H1 (cell line): ENCODE data around the gene FAM120A. TPM values are rescaled to one million over a fixed set of nuclear protein-coding genes. Genes with fewer than 3 reads are reported as not detected.

Experiments
- ASH2L ChIP-seq: fragments of 200-600, 300-600 bp; sonication (generic); IDR thresholded peaks from one replicate; pipeline ENCODE4 v1.7.1; 2017; ENCODE audit warnings: low read length
- CHD2 ChIP-seq: IDR thresholded peaks from 2 replicates; pipeline ENCODE4 v1.6.1; 2012; ENCODE audit warnings: low read length, improper control_type of control experiment
- E2F6 ChIP-seq: IDR thresholded peaks from 2 replicates; pipeline ENCODE4 v1.6.1; 2012; ENCODE audit warnings: inconsistent platforms
- EP300 ChIP-seq, 2 experiments: IDR thresholded peaks; 1 replicate in 1 of 2; 2 replicates in 1 of 2; pipeline ENCODE4 v1.6.1; 2011 to 2012; ENCODE audit warnings: low read depth in 2 of 2, low read length in 2 of 2, mild to moderate bottlenecking in 2 of 2, borderline replicate concordance in 1 of 2, inconsistent platforms in 1 of 2, moderate library complexity in 1 of 2
- EZH2 ChIP-seq: fragments of 200-600 bp; sonication (generic); IDR thresholded peaks from 2 replicates; pipeline ENCODE4 v1.7.1; 2012; ENCODE audit warnings: low read depth, mild to moderate bottlenecking, moderate library complexity, low read length, inconsistent platforms; ENCODE audit not compliant: severe bottlenecking
- GTF2F1 ChIP-seq: IDR thresholded peaks from 2 replicates; pipeline ENCODE4 v1.6.1; 2012; ENCODE audit warnings: low read depth, low read length, improper control_type of control experiment, borderline replicate concordance
- JUN ChIP-seq: IDR thresholded peaks from 2 replicates; pipeline ENCODE4 v1.6.1; 2011; ENCODE audit warnings: low read depth, mild to moderate bottlenecking, improper control_type of control experiment, low read length
- JUND ChIP-seq: IDR thresholded peaks from 2 replicates; pipeline ENCODE4 v1.6.1; 2011; ENCODE audit warnings: mild to moderate bottlenecking, improper control_type of control experiment, low read length
- KDM4A ChIP-seq: IDR thresholded peaks from one replicate; pipeline ENCODE4 v1.7.1; 2012; ENCODE audit warnings: low read depth, mild to moderate bottlenecking, moderate library complexity, low read length, inconsistent platforms; ENCODE audit not compliant: severe bottlenecking
- MAFK ChIP-seq: IDR thresholded peaks from 2 replicates; pipeline ENCODE4 v1.6.1; 2012; ENCODE audit warnings: low read depth, mild to moderate bottlenecking, improper control_type of control experiment, low read length
- POLR2AphosphoS5 ChIP-seq: IDR thresholded peaks from 2 replicates; pipeline ENCODE4 v1.6.1; 2011; ENCODE audit warnings: low read depth, low read length
- RBBP5 ChIP-seq: IDR thresholded peaks from 2 replicates; pipeline ENCODE4 v1.7.1; 2012; ENCODE audit warnings: low read depth, mild to moderate bottlenecking, inconsistent platforms, low read length, moderate library complexity, borderline replicate concordance
- SAP30 ChIP-seq: fragments of 300-600 bp; sonication (generic); IDR thresholded peaks from 2 replicates; pipeline ENCODE4 v1.7.1; 2012; ENCODE audit warnings: low read length, moderate library complexity, mild to moderate bottlenecking, inconsistent platforms; ENCODE audit not compliant: insufficient read depth, insufficient replicate concordance
- SRF ChIP-seq: IDR thresholded peaks from 2 replicates; pipeline ENCODE4 v1.6.1; 2011; ENCODE audit warnings: mild to moderate bottlenecking, low read depth, low read length, moderate library complexity
- SUZ12 ChIP-seq: fragments of 200-600 bp; sonication (generic); IDR thresholded peaks from 2 replicates; pipeline ENCODE4 v1.6.1; 2012; ENCODE audit warnings: mild to moderate bottlenecking, inconsistent platforms, low read length, moderate library complexity, mixed read lengths
- TBP ChIP-seq: IDR thresholded peaks from 2 replicates; pipeline ENCODE4 v1.6.1; 2011; ENCODE audit warnings: low read depth, low read length, improper control_type of control experiment
- TCF12 ChIP-seq: IDR thresholded peaks from 2 replicates; pipeline ENCODE4 v1.6.1; 2011; ENCODE audit warnings: low read depth, mild to moderate bottlenecking, low read length
- polyA plus RNA-seq, 7 experiments: library from polyadenylated mRNA; depleted of rRNA in 3 of 7; stranded (reverse) in 5 of 7; unstranded in 2 of 7; fragments of >200 nt in 5 of 7; fragments of 200-250 nt in 2 of 7; gene quantifications; 1 replicate in 5 of 7; 2 replicates in 1 of 7; 4 replicates in 1 of 7; pipeline versions ENCODE4 v1.2.1 to v1.2.3, GENCODE V29; 2011 to 2013; ENCODE audit warnings: missing spikeins in 2 of 7, mixed read lengths in 2 of 7
- total RNA-seq: library from RNA; stranded (reverse); fragmentation: NEBNext Ultra II Directional; extraction: Animal tissue kit (Norgen Biotek cat#: 25700); gene quantifications from 2 replicates; pipeline ENCODE4 v1.2.1, GENCODE V29; 2021
- TF ChIP-seq, protein P1 (sequence below): IDR thresholded peaks from 2 replicates; pipeline ENCODE4 v1.6.1; 2012; ENCODE audit warnings: low read length, inconsistent platforms

FAM120A gene
- total and polyA plus RNA-seq, 2 of the 8 experiments (the other 6 are each of a cell fraction or from before 2014, with no cell fraction given): 24.9 to 54.7 TPM

DNA sequence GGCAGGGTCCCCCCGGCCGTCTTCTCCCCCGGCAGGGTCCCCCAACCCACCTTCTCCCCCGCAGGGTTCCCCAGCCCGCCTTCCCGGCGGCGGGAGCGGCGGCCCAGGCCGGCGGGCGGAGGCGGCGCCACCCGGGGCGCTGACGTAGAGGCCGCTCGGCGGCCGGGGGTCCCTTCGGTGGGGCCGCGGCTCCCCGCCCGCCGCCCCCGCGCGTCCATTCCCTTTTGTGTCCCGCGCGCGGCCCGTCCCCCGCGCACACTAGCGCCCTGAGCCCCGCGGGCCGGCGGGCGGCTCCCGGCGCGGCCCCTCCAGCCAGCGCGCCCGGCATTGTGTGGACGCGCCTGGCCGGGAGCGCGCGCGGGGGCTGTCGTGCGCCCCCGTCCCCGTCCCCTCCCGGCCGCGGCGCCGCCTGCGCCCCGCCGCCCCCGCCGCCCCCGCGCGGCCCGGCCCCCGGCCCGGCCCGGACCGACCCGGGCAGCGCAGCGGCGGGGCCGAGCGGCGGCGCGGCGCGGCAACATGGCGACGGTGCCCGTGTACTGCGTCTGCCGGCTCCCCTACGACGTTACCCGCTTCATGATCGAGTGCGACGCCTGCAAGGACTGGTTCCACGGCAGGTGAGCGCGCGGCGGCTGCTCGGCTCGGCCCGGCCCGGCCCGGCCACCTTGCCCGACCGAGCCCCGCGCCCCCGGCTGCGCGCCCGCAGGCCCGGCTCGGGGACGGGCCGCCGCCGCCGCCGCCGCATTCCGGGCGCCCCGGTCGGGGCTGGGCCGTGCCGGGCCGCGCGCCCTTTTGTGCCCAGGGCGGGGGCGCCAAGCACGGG, 125.0 kb downstream of the FAM120A start, which contains the start of gene PHF2 (continued):
- TF ChIP-seq KDM4A (peak; percentile 31), CHD2 (no peak), GTF2F1 (no peak), EZH2 (no peak), POLR2AphosphoS5 (no peak; the same call in 1 of the 2 replicates), E2F6 (no peak), TBP (no peak), ASH2L (no peak), RBBP5 (peak; percentile 93; the same call in 1 of the 2 replicates), EP300 (IDR thresholded peaks at IDR 0.05; ENCODE audit: borderline replicate concordance in 1 of 2, low read depth in 2 of 2, low read length in 2 of 2) (no peak), JUND (no peak), TCF12 (no peak), SUZ12 (no peak), SAP30 (no peak), MAFK (no peak), JUN (no peak), SRF (no peak)
- TF ChIP-seq, protein P1, sequence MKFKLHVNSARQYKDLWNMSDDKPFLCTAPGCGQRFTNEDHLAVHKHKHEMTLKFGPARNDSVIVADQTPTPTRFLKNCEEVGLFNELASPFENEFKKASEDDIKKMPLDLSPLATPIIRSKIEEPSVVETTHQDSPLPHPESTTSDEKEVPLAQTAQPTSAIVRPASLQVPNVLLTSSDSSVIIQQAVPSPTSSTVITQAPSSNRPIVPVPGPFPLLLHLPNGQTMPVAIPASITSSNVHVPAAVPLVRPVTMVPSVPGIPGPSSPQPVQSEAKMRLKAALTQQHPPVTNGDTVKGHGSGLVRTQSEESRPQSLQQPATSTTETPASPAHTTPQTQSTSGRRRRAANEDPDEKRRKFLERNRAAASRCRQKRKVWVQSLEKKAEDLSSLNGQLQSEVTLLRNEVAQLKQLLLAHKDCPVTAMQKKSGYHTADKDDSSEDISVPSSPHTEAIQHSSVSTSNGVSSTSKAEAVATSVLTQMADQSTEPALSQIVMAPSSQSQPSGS: no peak
